Uterus (tissue), 4 donors: ENCODE data around the gene HGD. TPM values are rescaled to one million over a fixed set of nuclear protein-coding genes. Genes with fewer than 3 reads are reported as not detected.

Experiments used
- DNase-seq, 2 donors: peaks; one replicate each; pipeline ENCODE4 v3.0.0-alpha.2; 2019 to 2020
- H3K27ac ChIP-seq, 2 donors: fragments of 200-600 bp; sonication (generic); 1 replicate in 1 of 2; 2 replicates in 1 of 2; pipeline ENCODE4 v1.5.1; 2016 to 2018
- H3K27me3 ChIP-seq, 2 donors: fragments of 200-600 bp; sonication (generic); one replicate each; pipeline ENCODE4 v1.5.1; 2018 to 2019; ENCODE audit warnings: control low read depth in 1 of 2
- H3K36me3 ChIP-seq, 2 donors: fragments of 200-600 bp; sonication (generic); one replicate each; pipeline ENCODE4 v1.5.1; 2019; ENCODE audit warnings: control low read depth in 1 of 2
- H3K4me1 ChIP-seq, 2 donors: fragments of 200-600 bp; sonication (generic); one replicate each; pipeline ENCODE4 v1.5.1; 2018 to 2019; ENCODE audit warnings: control low read depth in 1 of 2
- H3K4me3 ChIP-seq, 2 donors: fragments of 200-600 bp; sonication (generic); 1 replicate in 1 of 2; 2 replicates in 1 of 2; pipeline ENCODE4 v1.5.1; 2018 to 2019; ENCODE audit warnings: mild to moderate bottlenecking in 1 of 2
- H3K9me3 ChIP-seq, 2 donors: fragments of 200-600 bp; sonication (generic); one replicate each; pipeline ENCODE4 v1.5.1; 2019; ENCODE audit warnings: control low read depth in 1 of 2
- CTCF ChIP-seq, 4 experiments: fragments of 200-600 bp in 2 of 4; fragments of 450-650 bp in 2 of 4; sonication (generic) in 2 of 4; IDR thresholded peaks; one replicate each; pipeline ENCODE4 v1.5.1; 2016 to 2019; ENCODE audit warnings: antibody characterized with exemption in 4 of 4, mild to moderate bottlenecking in 2 of 4, moderate library complexity in 1 of 4
- POLR2A ChIP-seq, 2 donors: fragments of 450-650 bp; IDR thresholded peaks; one replicate each; pipeline ENCODE4 v1.6.1; 2016; ENCODE audit warnings: antibody characterized with exemption in 2 of 2, mild to moderate bottlenecking in 1 of 2, moderate library complexity in 1 of 2
- intact Hi-C: fragments of 100-400 bp; cut with DNase I; formaldehyde crosslinking; loops from one replicate; pipeline ENCODE4 v1.15.1; 2023; ENCODE audit warnings: low total_unique reads
- total RNA-seq, 4 donors: library from RNA; depleted of rRNA in 3 of 4; stranded (reverse); fragments of >200 nt in 3 of 4; gene quantifications; one replicate each; pipeline versions ENCODE4 v1.1.0 to v1.2.4, GENCODE V29; 2014 to 2023
- donor health status: DM: yes; HTN: yes; CAD: no.

HGD gene
- total RNA-seq, 4 donors from 2014 or later, result 0.98 to 7.4 (median 6.4) TPM; not detected in 1

GRCh38 chr3:120652281-120652680 lies 29.8 kb downstream of the HGD start:
- Histone ChIP-seq H3K27ac (no peak overlapping the region), H3K4me3 (no peak overlapping the region), H3K9me3 (no peaks in the 10 kb centered on the region), H3K4me1 (no peaks in the 10 kb centered on the region), H3K27me3 (no peaks in the 10 kb centered on the region), H3K36me3 (no peaks in the 10 kb centered on the region)
- intact Hi-C loops, result no loop called here
- no peak for DNase-seq
- TF ChIP-seq CTCF (IDR thresholded peaks at IDR 0.05), result no peak
- TF ChIP-seq POLR2A (IDR thresholded peaks at IDR 0.05), result no peak

DNA sequence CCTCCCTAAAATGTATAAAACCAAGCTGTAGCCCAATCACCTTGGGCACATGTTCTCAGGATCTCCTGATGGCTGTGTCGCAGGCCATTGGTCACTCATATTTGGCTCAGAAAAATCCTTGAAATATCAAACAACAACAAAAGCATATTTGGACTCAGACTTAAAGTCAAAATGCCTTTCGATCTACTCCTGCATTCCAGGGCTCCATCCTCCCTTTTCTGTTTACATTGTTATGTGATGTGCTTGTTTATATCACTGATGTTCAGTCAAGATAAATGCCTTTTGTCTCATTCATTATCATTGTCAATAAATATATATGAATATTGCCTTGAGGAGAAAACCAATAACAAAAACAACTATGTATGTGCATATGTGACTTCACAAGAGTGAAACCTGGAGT lies 31.7 kb downstream of the HGD start:
- intact Hi-C loops, result no loop called here
- H3K9me3 ChIP-seq, result no peaks in the 10 kb centered on the region
- no peak overlapping the region for H3K4me3 ChIP-seq
- no peak for DNase-seq
- H3K4me1 ChIP-seq, result no peaks in the 10 kb centered on the region
- no peak overlapping the region for H3K27ac ChIP-seq
- H3K27me3 ChIP-seq, result no peaks in the 10 kb centered on the region
- no peaks in the 10 kb centered on the region for H3K36me3 ChIP-seq
- no peak for TF ChIP-seq CTCF (IDR thresholded peaks at IDR 0.05)
- no peak for TF ChIP-seq POLR2A (IDR thresholded peaks at IDR 0.05)

- H3K27ac ChIP-seq, result no peak overlapping the region
- no peaks in the 10 kb centered on the region for H3K36me3 ChIP-seq
Measured at GRCh38 chr3:120649830-120650233, 32.2 kb downstream of the HGD start.

DNA sequence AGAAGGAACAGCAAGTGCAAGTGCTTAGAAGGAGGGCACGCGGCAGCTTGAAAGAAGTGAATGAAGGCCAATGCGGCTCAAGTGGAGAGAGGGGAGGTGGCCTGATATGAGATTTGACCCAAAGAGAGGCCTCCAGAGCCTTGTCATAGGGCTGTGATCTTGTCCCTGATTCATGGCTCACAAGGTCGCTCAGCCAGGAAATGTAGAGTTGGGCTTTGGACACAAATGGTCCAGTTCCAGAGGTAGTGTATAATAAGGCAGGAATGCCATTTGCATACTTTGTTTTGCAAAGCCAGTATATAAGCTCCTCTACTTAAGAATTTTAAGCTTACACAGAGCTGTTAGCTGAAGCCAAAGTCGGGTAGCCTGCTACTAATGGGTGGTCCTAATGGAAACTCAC lies 33.7 kb downstream of the HGD start:
- Histone ChIP-seq H3K27ac (no peak overlapping the region), H3K36me3 (no peaks in the 10 kb centered on the region), H3K9me3 (no peaks in the 10 kb centered on the region), H3K4me3 (no peak overlapping the region), H3K4me1 (no peaks in the 10 kb centered on the region), H3K27me3 (no peaks in the 10 kb centered on the region)
- DNase-seq, result no peak
- intact Hi-C loops, result no loop called here
- TF ChIP-seq POLR2A (IDR thresholded peaks at IDR 0.05), result no peak
- no peak for TF ChIP-seq CTCF (IDR thresholded peaks at IDR 0.05)

More at GRCh38 chr3:120649830-120650233, 32.2 kb downstream of the HGD start:
- Histone ChIP-seq H3K4me1 (no peaks in the 10 kb centered on the region), H3K4me3 (no peak overlapping the region), H3K27me3 (no peaks in the 10 kb centered on the region), H3K9me3 (no peaks in the 10 kb centered on the region)
- TF ChIP-seq CTCF (IDR thresholded peaks at IDR 0.05) (no peak), POLR2A (IDR thresholded peaks at IDR 0.05) (no peak)
- intact Hi-C loops, result no loop called here
- no peak for DNase-seq

GRCh38 chr3:120646771-120647432 lies 35.1 kb downstream of the HGD start:
- H3K36me3 ChIP-seq, result no peaks in the 10 kb centered on the region
- no peaks in the 10 kb centered on the region for H3K9me3 ChIP-seq
- TF ChIP-seq CTCF (IDR thresholded peaks at IDR 0.05) (no peak), POLR2A (IDR thresholded peaks at IDR 0.05) (no peak)
- intact Hi-C loops, result no loop called here
- no peak for DNase-seq
- H3K27ac ChIP-seq, result no peak overlapping the region
- H3K4me1 ChIP-seq, result no peaks in the 10 kb centered on the region
- no peak overlapping the region for H3K4me3 ChIP-seq
- H3K27me3 ChIP-seq, result no peaks in the 10 kb centered on the region
